Right renal pelvis (tissue), 4 donors: ENCODE results near the gene ZNF69. TPM values are rescaled to one million over a fixed set of nuclear protein-coding genes. Genes with fewer than 3 reads are reported as not detected.
"Not testable (repeated sequence)": the region's sequence is repeated elsewhere in the genome, so short reads cannot be mapped to it uniquely, and the experiment has no call there.

Experiments
- DNase-seq, 4 donors: peaks; one replicate each; pipeline ENCODE4 v3.0.0-alpha.2; 2013; ENCODE audit warnings: low read depth in 4 of 4, low spot score in 3 of 4, missing footprints in 1 of 4
- polyA plus RNA-seq, 4 donors: library from polyadenylated mRNA; unstranded; fragments of 120-200 nt; gene quantifications; one replicate each; pipeline ENCODE4 v1.2.1, GENCODE V29; 2013; ENCODE audit not compliant: insufficient read length in 4 of 4

ZNF69 gene
- polyA plus RNA-seq, 4 donors, result 15.6 to 21.2 (median 17.4) TPM

DNA sequence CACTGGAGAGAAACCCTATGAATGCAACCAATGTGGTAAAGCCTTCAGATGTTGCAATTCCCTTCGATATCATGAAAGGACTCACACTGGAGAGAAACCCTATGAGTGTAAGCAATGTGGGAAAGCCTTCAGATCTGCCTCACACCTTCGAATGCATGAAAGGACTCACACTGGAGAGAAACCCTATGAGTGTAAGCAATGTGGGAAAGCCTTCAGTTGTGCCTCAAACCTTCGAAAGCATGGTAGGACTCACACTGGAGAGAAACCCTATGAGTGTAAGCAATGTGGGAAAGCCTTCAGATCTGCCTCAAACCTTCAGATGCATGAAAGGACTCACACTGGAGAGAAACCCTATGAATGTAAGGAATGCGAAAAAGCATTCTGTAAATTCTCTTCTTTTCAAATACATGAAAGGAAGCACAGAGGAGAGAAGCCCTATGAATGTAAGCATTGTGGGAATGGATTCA, 62.1 kb downstream of the ZNF69 start:
- DNase-seq, result not testable (repeated sequence)

DNA sequence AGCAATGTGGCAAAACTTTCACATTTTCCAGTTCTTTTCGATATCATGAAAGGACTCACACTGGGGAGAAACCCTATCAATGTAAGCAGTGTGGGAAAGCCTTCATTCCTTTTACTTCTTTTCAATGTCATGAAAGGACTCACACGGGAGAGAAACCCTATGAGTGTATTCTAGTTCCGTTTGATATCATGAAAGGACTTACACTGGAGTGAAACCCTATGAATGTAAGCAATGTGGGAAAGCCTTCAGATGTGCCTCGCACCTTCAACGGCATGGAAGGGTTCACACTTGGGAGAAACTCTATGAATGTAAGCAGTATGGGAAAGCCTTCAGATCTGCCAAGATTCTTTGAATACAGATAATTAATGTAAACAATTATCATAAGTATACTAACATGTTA, 62.7 kb downstream of the ZNF69 start:
- no peak for DNase-seq

Other genes starting within 250 kb of the ZNF69 start
- gene ZNF823, start 148.8 kb upstream of the ZNF69 start, polyA plus RNA-seq, result 10 to 100 TPM in 3 of 4 donors, 1 to 10 TPM in 1; 9.5 to 13.0 (median 12.4) TPM
- 10 to 100 TPM; 15.3 to 19.2 (median 16.3) TPM for gene ZNF441, start 120.8 kb upstream of the ZNF69 start, polyA plus RNA-seq
- gene ZNF491, start 89.3 kb upstream of the ZNF69 start, polyA plus RNA-seq, result 1 to 10 TPM; 3.2 to 5.0 (median 4.0) TPM
- 10 to 100 TPM; 12.5 to 17.4 (median 14.5) TPM for gene ZNF440, start 73.5 kb upstream of the ZNF69 start, polyA plus RNA-seq
- 10 to 100 TPM; 17.3 to 24.1 (median 21.2) TPM for gene ZNF439, start 39.1 kb upstream of the ZNF69 start, polyA plus RNA-seq
- 10 to 100 TPM; 15.0 to 21.3 (median 17.4) TPM for gene ZNF700, start 37.3 kb downstream of the ZNF69 start, polyA plus RNA-seq
- 10 to 100 TPM in 1 of 4 donors, 1 to 10 TPM in 3; 8.0 to 10.7 (median 8.3) TPM for gene ZNF763, start 77.3 kb downstream of the ZNF69 start, polyA plus RNA-seq
- 10 to 100 TPM; 16.4 to 21.3 (median 17.4) TPM for gene ZNF433, start 147.9 kb downstream of the ZNF69 start, polyA plus RNA-seq
- gene ZNF878, start 165.2 kb downstream of the ZNF69 start, polyA plus RNA-seq, result 1 to 10 TPM in 3 of 4 donors, under 1 TPM in 1; 1.00 to 1.6 (median 1.3) TPM
- 10 to 100 TPM; 29.7 to 38.0 (median 32.1) TPM for gene ZNF844, start 176.9 kb downstream of the ZNF69 start, polyA plus RNA-seq